Activated naive CD8-positive, alpha-beta T cell treated with anti-CD3 and anti-CD28 coated beads, Interleukin-2, amount 10 ng/mL, durations not matched to agents 7 days and 5 days (primary cell): ENCODE measurements around the gene RAC2. TPM values are rescaled to one million over a fixed set of nuclear protein-coding genes. Genes with fewer than 3 reads are reported as not detected.
"Not testable (repeated sequence)": the region's sequence is repeated elsewhere in the genome, so short reads cannot be mapped to it uniquely, and the experiment has no call there.

Source experiments
- ATAC-seq: fragments of 150-1000 bp; cut with Tn5 transposase; one replicate; pipeline ENCODE4 v1.10.0; 2021; ENCODE audit warnings: low read depth, moderate library complexity
- POLR2A ChIA-PET: fragments of 350-600 bp; sonication (Branson Sonifier 250); formaldehyde crosslinking; loops from one replicate; lab custom pipeline; 2021; ENCODE audit warnings: antibody characterized with exemption; lab: Charles Lee
- DNase-seq: peaks from one replicate; pipeline ENCODE4 v3.0.0; 2021
- H3K27ac Mint-ChIP-seq: one replicate; pipeline ENCODE4 v1.8.0; 2022; ENCODE audit warnings: mild to moderate bottlenecking, mixed read lengths
- H3K27me3 Mint-ChIP-seq: one replicate; pipeline ENCODE4 v1.8.0; 2022; ENCODE audit warnings: mild to moderate bottlenecking, moderate library complexity, mixed read lengths
- H3K36me3 Mint-ChIP-seq: one replicate; pipeline ENCODE4 v1.8.0; 2021; ENCODE audit warnings: mild to moderate bottlenecking, mixed read lengths
- H3K4me1 Mint-ChIP-seq: one replicate; pipeline ENCODE4 v1.8.0; 2021; ENCODE audit warnings: mixed read lengths
- H3K4me3 Mint-ChIP-seq: one replicate; pipeline ENCODE4 v1.8.0; 2022; ENCODE audit warnings: mild to moderate bottlenecking, moderate library complexity, mixed read lengths
- H3K9me3 Mint-ChIP-seq: one replicate; pipeline ENCODE4 v1.8.0; 2021; ENCODE audit warnings: mixed read lengths
- total RNA-seq, 2 experiments: library from RNA; stranded (reverse); gene quantifications; one replicate each; pipeline ENCODE4 v1.2.3, GENCODE V29; 2021

The RAC2 gene
- total RNA-seq, 2 experiments from 2014 or later, result 963 to 1,011 TPM

GRCh38 chr22:37206841-37207821, 36.9 kb downstream of the RAC2 start:
- Mint-ChIP-seq H3K27ac (no peak overlapping the region), H3K4me1 (peaks cover 14% of the 10 kb centered on the region), H3K9me3 (no peaks in the 10 kb centered on the region), H3K4me3 (no peak overlapping the region), H3K36me3 (peaks cover 9% of the 10 kb centered on the region), H3K27me3 (peaks cover 2% of the 10 kb centered on the region)
- ATAC-seq (no peak), DNase-seq (peak; percentile 26)
- POLR2A ChIA-PET, result interaction anchor here (0.9 to 1.8 kb wide), 4 partner anchors 9 to 38 kb away, joined by 3 to 6 read pairs (median 4); no protein-coding TSS in a partner anchor

DNA sequence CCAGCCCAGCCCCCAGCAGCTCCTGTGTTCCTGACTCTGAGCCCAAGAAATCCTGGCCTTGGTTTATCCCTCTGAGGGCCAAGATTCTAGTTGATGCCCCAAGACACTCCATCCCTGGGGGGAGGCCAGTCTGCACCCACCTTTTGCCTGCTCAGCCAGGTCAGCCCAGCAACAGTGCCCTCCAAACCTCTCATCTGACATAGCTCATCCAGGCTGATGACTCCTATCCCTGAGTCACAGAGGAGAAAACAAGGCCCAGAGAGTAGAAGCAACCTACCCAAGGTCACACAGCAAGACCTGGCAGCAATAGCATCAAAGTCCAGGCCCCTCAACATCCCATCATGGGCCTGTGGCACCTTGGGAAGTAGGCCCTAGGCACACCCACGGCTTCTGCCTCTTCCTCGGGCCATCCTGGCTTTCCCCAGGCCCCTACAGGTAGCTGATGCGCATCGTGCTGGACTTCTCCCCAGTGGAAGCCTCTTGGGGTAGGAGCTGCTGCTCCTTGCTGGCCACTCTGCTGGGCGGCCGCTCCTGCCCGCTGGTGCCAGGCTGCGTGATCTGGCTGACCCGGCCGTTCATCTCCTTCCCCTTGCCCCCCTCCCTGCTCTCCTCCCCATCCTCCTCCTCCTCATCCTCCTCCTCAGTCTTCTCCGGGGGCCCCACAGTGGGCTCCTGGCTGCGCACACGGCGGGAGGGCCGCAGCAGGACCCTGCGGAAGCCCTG, 37.8 kb downstream of the RAC2 start:
- POLR2A ChIA-PET, result interaction anchor here (0.6 to 1.8 kb wide), 7 partner anchors 12 to 230 kb away, joined by 3 to 6 read pairs (median 3); partner anchors contain the start of gene RAC2
- peaks cover 16% of the 10 kb centered on the region for H3K4me1 Mint-ChIP-seq
- ATAC-seq (no peak), DNase-seq (peak; percentile 27)
- no peaks in the 10 kb centered on the region for H3K9me3 Mint-ChIP-seq
- H3K27me3 Mint-ChIP-seq, result peaks cover 2% of the 10 kb centered on the region
- peaks cover 9% of the 10 kb centered on the region for H3K36me3 Mint-ChIP-seq
- no peak overlapping the region for H3K4me3 Mint-ChIP-seq
- no peak overlapping the region for H3K27ac Mint-ChIP-seq

DNA sequence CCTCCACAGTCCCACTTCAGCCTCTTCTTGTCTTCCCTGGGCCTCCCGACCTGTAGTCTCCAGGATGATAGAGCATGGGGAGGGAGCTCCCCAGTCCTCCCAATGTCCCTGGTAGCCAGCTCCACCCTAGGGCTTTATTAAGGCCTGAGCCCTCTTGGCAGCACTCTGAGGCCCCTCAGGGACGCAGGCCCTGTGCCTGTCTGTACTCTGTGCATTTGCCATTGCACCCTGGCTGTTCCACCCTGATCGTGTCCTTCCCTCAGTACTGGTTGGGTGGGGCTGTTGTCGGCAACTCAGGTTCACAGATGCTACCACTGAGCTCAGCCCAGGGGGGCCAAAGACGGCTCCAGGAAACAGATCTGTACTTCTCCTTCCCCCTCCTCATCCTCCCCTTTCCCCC, 39.0 kb downstream of the RAC2 start:
- Mint-ChIP-seq H3K9me3 (no peaks in the 10 kb centered on the region), H3K36me3 (peaks cover 7% of the 10 kb centered on the region), H3K27me3 (peaks cover 2% of the 10 kb centered on the region), H3K4me3 (no peak overlapping the region), H3K4me1 (peaks cover 23% of the 10 kb centered on the region), H3K27ac (peak overlapping the region; percentile 54)
- ATAC-seq, result no peak
- peak; percentile 20 for DNase-seq
- POLR2A ChIA-PET, result interaction anchor here (1.3 to 1.8 kb wide), 3 partner anchors 13 to 18 kb away, joined by 3 to 6 read pairs (median 4); no protein-coding TSS in a partner anchor

DNA sequence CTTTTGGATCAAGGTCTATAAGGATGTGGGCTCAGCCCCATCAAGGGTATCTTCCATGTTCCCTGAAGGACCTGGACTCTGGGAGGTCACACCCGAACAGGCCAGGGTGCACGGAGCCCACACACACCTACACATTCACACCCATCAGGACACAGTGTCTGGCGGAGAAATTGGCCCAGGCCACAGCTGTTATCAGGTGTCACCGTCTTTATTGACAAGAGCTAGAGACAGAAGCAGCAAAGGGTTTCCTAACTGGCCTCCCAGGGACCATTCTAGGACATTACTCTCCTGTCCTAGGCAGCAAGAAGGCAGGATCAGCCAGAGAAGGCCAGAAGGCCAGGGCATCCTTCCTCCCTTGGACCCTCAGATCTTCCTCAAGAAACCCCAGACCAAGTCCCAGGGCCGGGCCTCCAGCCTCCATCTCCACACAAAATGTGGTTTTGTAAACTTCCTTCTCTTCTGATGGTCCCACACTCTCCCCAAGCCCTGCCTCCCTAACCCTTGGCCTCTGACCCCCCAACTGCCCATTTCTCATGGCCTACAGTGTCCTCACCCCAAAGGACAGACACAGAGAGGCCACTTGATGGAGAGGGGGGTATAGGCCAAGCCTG, 39.9 kb downstream of the RAC2 start:
- Mint-ChIP-seq H3K9me3 (no peaks in the 10 kb centered on the region), H3K36me3 (peaks cover 7% of the 10 kb centered on the region), H3K27me3 (peaks cover 2% of the 10 kb centered on the region), H3K27ac (no peak overlapping the region), H3K4me1 (peaks cover 28% of the 10 kb centered on the region), H3K4me3 (no peak overlapping the region)
- DNase-seq, result peak; percentile 25
- ATAC-seq, result no peak
- POLR2A ChIA-PET, result interaction anchor here (2.5 kb wide), 1 partner anchor 14 kb away, joined by 8 read pairs; no protein-coding TSS in a partner anchor

- H3K27ac Mint-ChIP-seq, result no peak overlapping the region
- H3K4me3 Mint-ChIP-seq, result no peak overlapping the region
- H3K27me3 Mint-ChIP-seq, result no peaks in the 10 kb centered on the region
- POLR2A ChIA-PET, result interaction anchor here (2.5 kb wide), 1 partner anchor 15 kb away, joined by 8 read pairs; no protein-coding TSS in a partner anchor
- H3K36me3 Mint-ChIP-seq, result peaks cover 7% of the 10 kb centered on the region
- ATAC-seq (no peak), DNase-seq (peak; percentile 28)
- H3K4me1 Mint-ChIP-seq, result peaks cover 27% of the 10 kb centered on the region
- H3K9me3 Mint-ChIP-seq, result no peaks in the 10 kb centered on the region
These were observed 40.6 kb downstream of the RAC2 start for GRCh38 chr22:37203354-37204044.

GRCh38 chr22:37202716-37203115, 41.4 kb downstream of the RAC2 start:
- DNase-seq (peak; percentile 27), ATAC-seq (no peak)
- Mint-ChIP-seq H3K4me3 (no peak overlapping the region), H3K36me3 (peaks cover 7% of the 10 kb centered on the region), H3K4me1 (peaks cover 30% of the 10 kb centered on the region), H3K27ac (no peak overlapping the region), H3K9me3 (no peaks in the 10 kb centered on the region), H3K27me3 (no peaks in the 10 kb centered on the region)
- POLR2A ChIA-PET, result interaction anchor here (2.5 kb wide), 1 partner anchor 16 kb away, joined by 8 read pairs; no protein-coding TSS in a partner anchor

- Mint-ChIP-seq H3K9me3 (no peaks in the 10 kb centered on the region), H3K4me3 (no peak overlapping the region), H3K36me3 (peaks cover 5% of the 10 kb centered on the region), H3K27ac (peak overlapping the region; percentile 50), H3K27me3 (no peaks in the 10 kb centered on the region), H3K4me1 (peaks cover 32% of the 10 kb centered on the region)
- peak; percentile 23 for DNase-seq
- no peak for ATAC-seq
- POLR2A ChIA-PET, result interaction anchor here (0.6 to 2.5 kb wide), 4 partner anchors 17 to 79 kb away, joined by 3 to 12 read pairs (median 6); partner anchors contain the start of gene RAC2
These were observed 42.0 kb downstream of the RAC2 start for GRCh38 chr22:37202001-37202555.

DNA sequence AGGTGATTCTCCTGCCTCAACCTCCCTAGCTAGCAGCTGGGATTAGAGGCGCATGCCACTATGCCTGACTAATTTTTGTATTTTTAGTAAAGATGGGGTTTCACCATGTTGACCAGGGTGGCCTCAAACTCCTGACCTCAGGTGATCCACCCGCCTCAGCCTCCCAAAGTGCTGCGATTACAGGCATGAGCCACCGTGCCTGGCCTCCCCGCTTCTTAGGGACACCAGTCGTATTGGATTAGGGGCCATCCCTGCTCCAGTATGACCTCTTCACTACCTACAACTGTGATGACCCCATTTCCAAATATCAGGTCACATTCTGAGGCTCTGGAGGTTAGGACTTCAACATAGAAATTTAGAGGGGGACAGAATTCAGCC, 42.6 kb downstream of the RAC2 start:
- not testable (repeated sequence) for H3K27ac Mint-ChIP-seq, H3K36me3 Mint-ChIP-seq, ATAC-seq, DNase-seq, H3K4me3 Mint-ChIP-seq, H3K27me3 Mint-ChIP-seq, H3K9me3 Mint-ChIP-seq
- POLR2A ChIA-PET, result interaction anchor here (0.6 to 4.8 kb wide), 7 partner anchors 8 to 426 kb away, joined by 3 to 46 read pairs (median 12); partner anchors contain the start of genes IFT27, IL2RB and RAC2
- H3K4me1 Mint-ChIP-seq, result peaks cover 31% of the 10 kb centered on the region

GRCh38 chr22:37199760-37200108, 44.3 kb downstream of the RAC2 start:
- Mint-ChIP-seq H3K4me3 (peak overlapping the region; percentile 81), H3K4me1 (peaks cover 35% of the 10 kb centered on the region), H3K27me3 (no peaks in the 10 kb centered on the region), H3K27ac (peak overlapping the region; percentile 97), H3K9me3 (no peaks in the 10 kb centered on the region), H3K36me3 (no peaks in the 10 kb centered on the region)
- DNase-seq (no peak), ATAC-seq (no peak)
- POLR2A ChIA-PET, result interaction anchor here (0.5 to 4.8 kb wide), 25 partner anchors 10 to 344 kb away, joined by 3 to 68 read pairs (median 5); partner anchors contain the start of genes IL2RB, KCTD17 and RAC2

DNA sequence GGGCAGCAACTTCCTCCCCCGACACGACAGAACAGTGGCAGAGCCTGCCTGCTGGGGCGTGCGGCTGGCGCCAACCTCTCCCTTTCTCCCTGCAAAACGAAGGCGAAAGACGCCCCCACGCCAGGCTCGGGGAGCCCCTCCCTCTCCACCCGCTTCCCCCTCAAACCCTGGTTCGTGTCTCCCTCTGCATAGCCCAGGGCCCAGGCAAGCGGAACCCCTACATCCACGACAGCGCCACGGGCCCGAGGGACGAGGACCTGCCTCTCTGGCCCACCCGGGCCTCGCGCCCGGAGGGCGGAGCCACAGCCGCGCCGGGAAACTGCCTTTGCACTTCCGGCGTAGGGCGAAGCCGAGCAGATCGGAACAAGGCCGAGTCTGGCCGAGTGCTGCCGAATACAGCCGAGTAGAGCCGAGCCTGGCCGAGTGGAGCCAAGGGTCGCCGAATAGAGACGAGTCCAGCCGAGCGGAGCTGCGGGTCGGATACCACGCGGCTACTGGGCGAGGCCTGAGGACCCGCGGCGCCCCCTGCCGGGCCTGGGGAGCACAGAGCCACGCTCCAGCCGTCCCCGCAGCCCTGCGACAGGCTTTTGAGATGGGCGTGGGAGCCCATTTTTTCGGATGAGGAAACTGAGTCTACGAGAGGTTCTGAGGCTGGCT, 44.8 kb downstream of the RAC2 start:
- Mint-ChIP-seq H3K27ac (peak overlapping the region; percentile 97), H3K36me3 (no peaks in the 10 kb centered on the region), H3K27me3 (no peaks in the 10 kb centered on the region), H3K4me1 (peaks cover 37% of the 10 kb centered on the region), H3K9me3 (no peaks in the 10 kb centered on the region), H3K4me3 (peak overlapping the region; percentile 81)
- ATAC-seq, result peak; percentile 97
- DNase-seq, result peak; percentile 100
- POLR2A ChIA-PET, result interaction anchor here (0.5 to 4.8 kb wide), 27 partner anchors 10 to 343 kb away, joined by 3 to 68 read pairs (median 5); partner anchors contain the start of genes IL2RB, KCTD17 and RAC2

GRCh38 chr22:37198258-37199102, 45.6 kb downstream of the RAC2 start:
- Mint-ChIP-seq H3K4me1 (peaks cover 43% of the 10 kb centered on the region), H3K27me3 (no peaks in the 10 kb centered on the region), H3K36me3 (no peaks in the 10 kb centered on the region), H3K27ac (peak overlapping the region; percentile 97), H3K9me3 (no peaks in the 10 kb centered on the region), H3K4me3 (peak overlapping the region; percentile 81)
- DNase-seq (peak; percentile 96), ATAC-seq (peak; percentile 34)
- POLR2A ChIA-PET, result interaction anchor here (0.9 to 4.8 kb wide), 21 partner anchors 11 to 122 kb away, joined by 3 to 68 read pairs (median 7); partner anchors contain the start of genes IL2RB and RAC2
